ENCODE results near the gene WRAP73.

DNA sequence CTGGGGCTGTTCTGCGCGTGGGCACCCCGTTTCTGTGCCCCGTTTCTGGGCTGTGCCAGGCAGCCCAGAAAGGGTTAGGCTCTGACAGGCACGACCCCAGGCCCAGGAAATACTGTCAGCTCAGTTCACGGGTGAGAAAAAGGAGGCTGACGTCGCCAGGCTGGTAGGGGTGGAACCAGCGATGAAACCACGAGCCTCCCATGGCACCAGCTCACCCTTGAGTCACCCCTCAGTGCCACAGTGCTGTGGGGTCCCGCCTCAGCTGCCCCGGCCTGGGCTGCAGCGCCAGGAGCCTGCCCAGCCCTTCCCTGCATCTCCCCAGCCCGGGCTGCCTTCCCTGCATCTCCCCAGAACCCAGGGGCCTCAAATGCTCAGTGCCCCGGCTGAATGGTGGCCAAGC is 50.1 kb downstream of the WRAP73 start:
- TF ChIP-seq, protein P1, sequence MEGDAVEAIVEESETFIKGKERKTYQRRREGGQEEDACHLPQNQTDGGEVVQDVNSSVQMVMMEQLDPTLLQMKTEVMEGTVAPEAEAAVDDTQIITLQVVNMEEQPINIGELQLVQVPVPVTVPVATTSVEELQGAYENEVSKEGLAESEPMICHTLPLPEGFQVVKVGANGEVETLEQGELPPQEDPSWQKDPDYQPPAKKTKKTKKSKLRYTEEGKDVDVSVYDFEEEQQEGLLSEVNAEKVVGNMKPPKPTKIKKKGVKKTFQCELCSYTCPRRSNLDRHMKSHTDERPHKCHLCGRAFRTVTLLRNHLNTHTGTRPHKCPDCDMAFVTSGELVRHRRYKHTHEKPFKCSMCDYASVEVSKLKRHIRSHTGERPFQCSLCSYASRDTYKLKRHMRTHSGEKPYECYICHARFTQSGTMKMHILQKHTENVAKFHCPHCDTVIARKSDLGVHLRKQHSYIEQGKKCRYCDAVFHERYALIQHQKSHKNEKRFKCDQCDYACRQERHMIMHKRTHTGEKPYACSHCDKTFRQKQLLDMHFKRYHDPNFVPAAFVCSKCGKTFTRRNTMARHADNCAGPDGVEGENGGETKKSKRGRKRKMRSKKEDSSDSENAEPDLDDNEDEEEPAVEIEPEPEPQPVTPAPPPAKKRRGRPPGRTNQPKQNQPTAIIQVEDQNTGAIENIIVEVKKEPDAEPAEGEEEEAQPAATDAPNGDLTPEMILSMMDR (IDR thresholded peaks at IDR 0.05): no peak
- no peak for TF ChIP-seq POLR2A (IDR thresholded peaks at IDR 0.05)
- TF ChIP-seq EP300 (IDR thresholded peaks at IDR 0.05; ENCODE audit: low read depth): no peak

Measured in transverse colon (tissue), 3 donors.